ENCODE measurements around the gene OR9A2. TPM values are rescaled to one million over a fixed set of nuclear protein-coding genes. Genes with fewer than 3 reads are reported as not detected.

Gene OR9A2
- total RNA-seq, 1 experiment from 2014 or later = not detected

GRCh38 chr7:143055754-143056153 is 28.8 kb upstream of the OR9A2 start:
- RAD21 ChIA-PET (ENCODE audit: low non-redundant PET in 1 of 2, low total read pairs in 2 of 2, uncharacterized antibody in 2 of 2, unreplicated experiment in 2 of 2) = no interaction called here
- H3K27me3 ChIP-seq (ENCODE audit: insufficient read depth, low read length) = 0 out of 2 replicates have a peak, but pooled peaks cover 7% of the 10 kb centered on the region
- H3K36me3 ChIP-seq (ENCODE audit: control insufficient read depth in 1 of 2, insufficient read depth in 2 of 2, low read length in 2 of 2) = no peaks in the 10 kb centered on the region
- H3K9me2 ChIP-seq (ENCODE audit: insufficient read depth) = no peaks in the 10 kb centered on the region
- no peak overlapping the region for H3K4me2 ChIP-seq (ENCODE audit: low read length)
- no peak overlapping the region for H3K27ac ChIP-seq (ENCODE audit: low read depth, low read length)
- H2AFZ ChIP-seq (ENCODE audit: low read depth, low read length, poor library complexity, severe bottlenecking) = no peak overlapping the region
- TF ChIP-seq TCF7L2 (IDR thresholded peaks at IDR 0.05; ENCODE audit: borderline replicate concordance, extremely low read depth, insufficient read depth, insufficient read length) (no peak), MAX (IDR thresholded peaks at IDR 0.05) (no peak), CTCF (IDR thresholded peaks at IDR 0.05 in 2 of 3, conservative IDR thresholded peaks at IDR 0.05 in 1 of 3; ENCODE audit: borderline replicate concordance in 1 of 3, insufficient read depth in 1 of 3, low read depth in 2 of 3, low read length in 2 of 3) (no peak), FOSL1 (IDR thresholded peaks at IDR 0.05; ENCODE audit: low read depth) (no peak), ZBTB33 (IDR thresholded peaks at IDR 0.05; ENCODE audit: extremely low read depth, insufficient replicate concordance, low read length) (no peak)
- POLR2A ChIA-PET = no interaction called here
- no TSS peak for BruUV-seq (replicated peaks)
- H3K79me2 ChIP-seq (ENCODE audit: insufficient read depth, low read length) = no peaks in the 10 kb centered on the region
- DNase-seq (ENCODE audit: low read depth, low spot score) = no peak
- no peaks in the 10 kb centered on the region for H4K20me1 ChIP-seq (ENCODE audit: insufficient read depth)
- H3K4me3 ChIP-seq (replicated peaks in 1 of 2; ENCODE audit: low read depth in 1 of 2, low read length in 2 of 2) = no peak overlapping the region
- no peaks in the 10 kb centered on the region for H3K9me3 ChIP-seq (ENCODE audit: control insufficient read depth in 1 of 2, insufficient read depth in 1 of 2, low read depth in 1 of 2, low read length in 2 of 2)
- H3K4me1 ChIP-seq (ENCODE audit: control insufficient read depth in 1 of 2, insufficient read depth in 2 of 2, low read length in 2 of 2) = no peaks in the 10 kb centered on the region
- CTCF ChIA-PET = no interaction called here
- intact Hi-C loops (cut with micrococcal nuclease) = no loop called here
- ATAC-seq = no peak
- no peak overlapping the region for H3K9ac ChIP-seq (ENCODE audit: low read length)
